HG03457 (cell line): Measurements from ENCODE around the gene RANBP17.
"Not testable (repeated sequence)": the region's sequence is repeated elsewhere in the genome, so short reads cannot be mapped to it uniquely, and the experiment has no call there.

Experiments
- ATAC-seq: cut with Tn5 transposase; IDR thresholded peaks from one replicate; pipeline ENCODE4 v1.9.1; 2021; ENCODE audit warnings: moderate number of reproducible peaks; ENCODE audit not compliant: unreplicated experiment

RANBP17 gene

GRCh38 chr5:170937914-170938313 is 76.1 kb downstream of the RANBP17 start:
- no peak for ATAC-seq

DNA sequence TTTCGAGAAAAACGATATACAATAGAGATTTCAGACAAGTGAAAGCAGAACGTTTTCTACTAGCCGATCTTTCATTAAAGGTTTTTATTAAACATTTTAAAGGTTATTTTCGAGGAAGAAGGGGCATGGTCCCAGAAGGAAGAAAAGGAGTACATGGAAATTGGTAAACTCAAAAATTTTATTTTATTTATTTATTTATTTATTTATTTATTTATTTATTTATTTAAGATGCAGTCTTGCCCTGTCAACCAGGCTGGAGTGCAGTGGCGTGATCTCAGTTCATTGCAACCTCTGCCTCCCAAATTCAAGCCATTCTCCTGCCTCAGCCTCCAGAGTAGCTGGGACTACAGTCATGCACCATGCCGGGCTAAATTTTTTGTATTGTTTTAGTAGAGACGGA is 77.4 kb downstream of the RANBP17 start:
- ATAC-seq = no peak

DNA sequence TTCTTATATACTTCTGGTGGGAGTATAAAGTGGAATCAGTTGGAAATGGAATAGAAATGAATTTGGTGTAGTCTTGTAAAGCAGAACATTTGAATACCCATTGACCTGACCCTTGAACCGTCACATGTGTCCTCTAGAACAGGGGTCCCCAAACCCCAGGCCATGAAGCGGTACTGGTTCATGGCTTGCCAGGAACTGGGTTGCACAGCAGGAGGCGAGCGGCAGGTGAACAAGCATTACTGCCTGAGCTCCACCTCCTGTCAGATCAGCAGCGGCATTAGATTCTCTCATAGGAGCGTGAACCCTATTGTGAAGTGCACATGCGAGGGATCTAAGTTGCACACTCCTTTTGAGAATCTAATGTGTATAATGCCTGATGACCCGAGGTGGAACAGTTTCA is 80.0 kb downstream of the RANBP17 start:
- no peak for ATAC-seq

- no peak for ATAC-seq
Observed at GRCh38 chr5:170945275-170945674, 83.5 kb downstream of the RANBP17 start.

DNA sequence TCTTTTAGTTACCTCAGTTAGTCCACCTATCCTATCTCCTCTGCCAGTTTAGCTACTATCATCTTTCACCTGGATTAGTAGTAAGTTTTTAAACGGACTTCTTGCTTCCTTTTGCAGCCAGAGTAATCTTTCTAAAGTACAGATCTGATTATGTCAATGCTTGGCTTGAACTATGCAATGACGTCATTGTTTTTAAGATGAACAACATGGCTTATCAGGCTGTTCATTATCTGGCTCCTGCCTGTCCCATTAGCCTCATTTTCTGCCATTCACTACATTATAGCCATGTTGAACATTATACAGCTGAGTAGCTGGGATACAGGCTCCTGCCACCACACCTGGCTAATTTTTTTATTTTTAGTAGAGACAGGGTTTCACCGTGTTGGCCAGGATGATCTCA is 98.7 kb downstream of the RANBP17 start:
- no peak for ATAC-seq

DNA sequence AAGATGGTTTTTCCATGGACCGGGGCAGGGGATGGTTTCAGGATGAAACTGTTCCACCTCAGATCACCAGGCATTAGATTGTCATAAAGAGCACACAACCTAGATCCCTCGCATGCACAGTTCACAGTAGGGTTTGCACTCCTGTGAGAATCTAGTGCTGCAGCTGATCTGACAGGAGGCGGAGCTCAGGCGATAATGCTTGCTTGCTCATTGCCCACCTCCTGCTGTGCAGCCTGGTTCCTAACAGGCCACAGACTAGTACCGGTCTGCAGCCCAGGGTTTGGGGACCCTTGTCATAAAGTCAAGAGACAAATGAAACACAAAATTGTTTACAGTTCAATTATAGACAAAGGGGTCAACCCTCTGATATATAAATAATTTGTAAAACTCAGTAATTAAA is 101.7 kb downstream of the RANBP17 start:
- no peak for ATAC-seq

- ATAC-seq = no peak
Observed at GRCh38 chr5:170974461-170974860, 112.6 kb downstream of the RANBP17 start.

GRCh38 chr5:170980261-170980660 is 118.4 kb downstream of the RANBP17 start:
- not testable (repeated sequence) for ATAC-seq

DNA sequence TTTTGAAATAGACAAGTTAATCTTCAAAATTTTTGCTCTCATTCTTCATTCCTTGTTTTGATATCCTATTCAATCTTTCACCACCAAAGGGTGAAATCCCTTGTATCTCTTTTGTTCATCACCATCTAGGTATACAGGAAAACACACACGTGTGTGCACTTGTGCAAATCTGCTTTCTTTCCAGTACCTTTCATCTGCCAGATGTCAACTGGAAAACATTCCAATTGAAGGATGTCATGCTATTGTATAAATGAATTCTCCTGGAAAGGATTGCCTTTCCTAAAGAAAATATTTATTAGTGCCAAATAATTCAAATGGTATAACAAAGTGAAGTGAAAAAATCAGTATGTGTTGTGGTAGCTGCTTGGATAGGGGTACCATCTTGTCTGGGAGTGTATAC is 123.7 kb downstream of the RANBP17 start:
- no peak for ATAC-seq

DNA sequence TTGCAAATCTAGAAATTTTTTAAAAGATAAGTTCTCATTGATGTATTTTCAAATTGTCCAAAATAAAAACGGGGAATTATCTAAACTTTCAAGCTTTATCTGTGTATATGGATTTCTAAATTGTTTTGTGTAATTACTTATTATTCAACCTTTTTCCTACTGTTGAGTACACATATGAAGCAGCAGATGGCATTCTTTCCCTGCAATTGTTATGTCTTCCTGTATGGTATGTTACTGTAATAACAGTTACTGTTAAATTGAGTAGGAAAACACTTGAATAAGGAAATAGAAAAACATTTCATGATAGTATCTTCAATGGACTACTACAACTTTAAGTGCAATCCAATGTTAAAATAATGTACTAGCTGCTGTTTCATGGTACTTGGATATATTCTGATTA is 124.8 kb downstream of the RANBP17 start:
- ATAC-seq = no peak

DNA sequence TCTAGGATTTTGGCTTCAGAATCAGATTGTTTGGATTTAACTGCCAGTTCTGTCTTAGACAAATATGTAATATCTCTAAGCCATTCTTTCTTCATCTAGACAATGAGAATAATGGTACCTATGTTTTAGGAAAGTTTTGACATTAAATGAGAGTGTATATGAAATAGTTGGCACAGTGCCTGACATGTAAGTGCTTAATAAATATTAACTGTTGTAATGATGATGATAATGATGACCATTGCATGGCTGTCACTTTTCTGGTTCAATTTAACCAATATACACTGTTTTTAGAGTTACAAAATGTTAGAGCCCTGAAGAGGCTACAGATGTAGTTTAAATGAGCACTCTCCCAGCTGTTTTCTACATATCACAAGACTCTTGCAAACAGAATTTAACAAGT is 131.7 kb downstream of the RANBP17 start:
- no peak for ATAC-seq

- no peak for ATAC-seq
Observed at GRCh38 chr5:171010086-171010485, 148.3 kb downstream of the RANBP17 start.

DNA sequence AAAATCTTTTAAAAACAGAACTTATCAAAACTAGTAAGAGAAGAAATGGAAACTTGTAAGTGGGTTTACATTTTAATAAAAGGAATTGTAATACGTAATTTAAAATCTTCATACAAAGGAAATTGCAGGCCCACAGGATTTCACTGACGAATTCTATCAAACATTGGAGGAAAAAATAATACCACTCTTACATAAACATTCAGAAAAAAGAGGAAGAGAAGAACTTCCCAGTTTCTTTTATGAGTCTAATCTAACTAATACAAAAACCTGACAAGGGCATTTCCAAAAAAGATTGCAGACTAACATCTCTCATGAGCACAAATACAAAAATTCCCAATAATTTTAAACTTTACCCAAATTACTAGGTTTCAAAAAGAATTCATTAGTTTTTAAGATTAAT is 149.0 kb downstream of the RANBP17 start:
- ATAC-seq = no peak

DNA sequence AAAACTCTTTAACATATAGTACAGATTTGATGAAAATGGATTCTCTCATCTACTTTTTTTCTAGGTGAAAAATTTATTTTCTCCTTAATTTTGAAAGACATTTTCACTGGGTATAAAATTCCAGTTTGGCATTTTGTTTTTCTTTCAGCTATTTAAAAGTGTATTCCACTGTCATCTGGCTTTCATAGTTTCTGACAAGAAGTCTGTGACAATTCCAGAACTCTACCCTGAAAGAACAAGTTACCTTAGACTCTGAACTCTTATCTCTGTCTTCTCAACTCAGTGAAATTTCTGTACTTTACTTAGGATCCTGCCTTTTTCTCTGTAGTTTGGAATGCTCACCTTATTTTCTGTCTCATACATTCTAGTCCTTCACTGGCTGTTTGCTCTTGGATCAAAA is 161.7 kb downstream of the RANBP17 start:
- no peak for ATAC-seq

DNA sequence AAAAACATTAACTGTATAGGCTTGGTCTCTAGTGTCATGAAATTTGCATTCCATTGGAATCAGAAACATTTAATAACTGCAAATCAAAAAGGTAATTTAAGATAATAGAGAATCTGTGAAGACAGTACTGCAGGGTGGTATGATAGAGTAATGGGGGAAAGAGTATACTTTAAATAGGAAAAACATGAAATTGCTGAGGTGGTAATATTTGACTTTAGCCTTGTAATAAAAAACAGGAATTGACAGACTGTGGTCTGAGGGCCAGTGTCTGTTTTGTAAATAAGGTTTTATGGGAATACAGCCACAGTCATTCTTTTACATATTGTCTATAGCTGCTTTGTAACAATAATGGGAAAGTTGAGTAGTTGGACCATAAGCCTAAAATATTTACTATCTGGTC is 162.3 kb downstream of the RANBP17 start:
- ATAC-seq = no peak

- ATAC-seq = no peak
Observed at GRCh38 chr5:171029401-171029800, 167.6 kb downstream of the RANBP17 start.

DNA sequence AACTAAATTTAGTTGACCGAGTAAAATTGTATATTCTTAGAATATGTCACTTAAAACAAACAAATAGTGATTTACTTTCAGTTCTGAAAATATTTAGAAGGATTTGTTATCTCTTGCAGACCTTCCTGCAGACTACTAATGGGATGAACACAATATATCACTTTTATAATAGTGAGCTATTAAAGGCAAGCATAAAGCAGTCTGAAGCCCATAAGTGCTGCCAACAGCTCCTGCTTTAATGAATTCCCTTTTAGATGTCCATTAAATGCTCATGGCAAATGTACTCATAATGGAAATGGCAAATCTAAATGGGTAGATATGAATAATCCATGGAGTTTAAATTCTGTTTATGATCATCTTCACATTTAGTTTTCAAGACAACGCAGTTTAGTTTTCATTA is 170.2 kb downstream of the RANBP17 start:
- ATAC-seq = no peak

DNA sequence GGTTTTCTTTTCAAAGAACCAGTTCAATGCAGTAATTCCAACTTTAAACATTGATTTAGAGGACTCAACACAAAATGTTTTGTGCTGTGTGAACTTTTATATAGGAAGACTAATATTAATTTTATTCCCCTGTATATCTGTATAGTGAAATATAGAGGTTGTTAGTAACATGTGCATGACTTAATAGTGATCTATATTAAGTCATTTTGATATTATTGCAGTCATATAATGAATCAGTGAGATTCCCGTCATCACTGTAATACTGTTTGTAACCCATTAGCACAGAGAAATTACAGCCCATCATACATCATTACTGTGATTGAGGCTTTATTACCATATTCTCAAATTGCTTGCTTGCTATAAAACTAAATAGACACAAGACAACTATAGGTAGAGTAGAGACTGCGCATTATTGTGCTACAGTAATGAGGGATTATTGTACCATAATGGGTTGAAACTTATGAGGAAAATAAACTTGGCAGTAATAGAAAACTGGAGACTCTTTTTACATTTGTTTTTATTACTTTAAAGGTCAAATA is 170.7 kb downstream of the RANBP17 start:
- ATAC-seq = no peak

DNA sequence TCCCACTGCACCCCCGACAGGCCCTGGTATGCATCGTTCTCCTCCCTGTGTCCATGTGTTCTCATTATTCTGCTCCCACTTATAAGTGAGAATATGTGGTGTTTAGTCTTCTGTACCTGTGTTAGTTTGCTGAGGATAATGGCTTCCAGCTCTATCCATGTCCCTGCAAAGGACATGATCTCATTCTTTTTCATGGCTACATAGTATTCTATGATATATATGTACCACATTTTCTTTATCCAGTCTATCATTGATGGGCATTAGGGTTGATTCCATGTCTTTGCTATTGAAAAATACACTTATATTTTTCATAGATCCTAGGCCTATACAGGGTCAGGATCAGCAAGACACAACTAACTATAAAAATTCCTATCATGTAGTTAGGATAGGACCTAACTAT is 180.1 kb downstream of the RANBP17 start:
- not testable (repeated sequence) for ATAC-seq

GRCh38 chr5:171050916-171051315 is 189.1 kb downstream of the RANBP17 start:
- no peak for ATAC-seq

DNA sequence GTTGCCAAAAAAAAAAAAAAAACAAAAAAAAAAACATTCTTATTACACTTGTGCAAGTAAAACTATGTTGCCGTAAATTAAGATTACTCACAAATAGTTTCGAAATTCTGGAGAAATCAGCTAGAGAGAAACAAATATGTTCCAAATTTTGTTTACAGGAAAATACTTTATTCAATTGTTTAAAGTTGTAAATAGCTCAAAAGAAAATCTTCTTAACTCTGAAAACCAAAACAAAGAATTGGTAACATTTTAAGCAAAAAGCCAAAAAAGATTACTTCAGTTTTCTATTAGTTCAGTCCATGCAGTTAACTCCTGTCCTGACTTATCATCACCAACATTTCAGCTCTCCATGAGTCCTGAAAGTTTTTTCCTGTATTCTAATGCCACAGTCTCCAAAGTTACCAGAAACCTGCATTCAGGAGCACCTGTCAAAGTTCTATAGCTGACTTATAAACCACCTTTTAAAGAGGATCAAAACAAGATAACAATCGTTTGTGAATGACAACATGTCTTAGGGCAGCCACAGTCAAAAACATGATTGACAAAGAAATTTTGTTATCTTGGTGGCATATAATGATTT is 194.1 kb downstream of the RANBP17 start:
- no peak for ATAC-seq

DNA sequence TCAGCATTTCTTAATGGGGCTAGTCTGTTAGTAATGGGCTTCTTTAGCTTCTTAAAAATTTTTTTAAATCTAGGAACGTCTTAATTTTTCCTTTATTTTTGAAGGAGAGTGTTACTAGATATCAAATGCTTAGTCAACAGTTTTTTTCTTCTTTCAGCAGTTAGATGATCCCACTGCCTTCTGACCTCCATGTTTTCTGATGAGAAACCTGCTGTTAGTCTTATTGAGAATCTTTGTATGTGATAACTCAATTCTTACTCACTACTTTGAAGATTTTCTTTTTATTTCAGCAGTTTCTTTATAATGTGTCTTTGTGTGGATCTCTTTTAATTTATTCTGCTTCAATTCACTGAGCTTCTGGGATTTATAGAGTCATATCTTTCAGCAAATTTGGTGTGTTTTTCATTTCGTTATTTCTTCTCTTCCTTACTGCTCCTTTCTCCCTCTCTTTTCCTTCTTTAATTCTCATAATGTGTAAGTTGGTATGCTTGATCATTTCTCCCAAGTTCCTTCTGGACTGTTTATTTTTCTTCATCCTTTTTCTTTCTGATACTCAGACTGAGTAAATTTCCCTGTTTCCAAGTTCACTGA is 205.8 kb downstream of the RANBP17 start:
- ATAC-seq = no peak

DNA sequence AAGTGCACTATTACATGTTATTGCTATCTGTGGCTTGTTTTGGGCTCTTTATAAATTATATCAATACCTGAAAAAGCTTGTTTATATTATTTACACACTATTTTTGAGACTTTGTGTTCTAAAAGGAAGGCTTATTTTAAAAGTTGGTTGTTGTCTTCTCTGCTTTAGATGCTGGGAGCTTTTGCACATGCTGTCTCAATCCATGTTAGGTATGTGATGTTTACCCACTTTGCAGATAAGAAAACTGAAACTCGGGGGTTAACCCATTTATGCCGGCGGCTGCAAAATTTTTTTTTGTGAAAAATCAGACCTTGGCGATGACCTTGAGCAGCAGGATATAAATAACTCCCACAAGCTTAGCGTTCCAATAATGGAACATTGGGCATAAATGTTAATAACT is 212.9 kb downstream of the RANBP17 start:
- ATAC-seq = no peak
